HFF-Myc (cell line): ENCODE measurements around the gene S100A4.
A peak's percentile ranks its signal among the peaks of the same experiment; 100 is the strongest.

Source experiments
- DNase-seq: peaks from one replicate; pipeline ENCODE4 v3.0.0-alpha.2; 2011; ENCODE audit warnings: low read depth; ENCODE audit errors: extremely low read depth
- H3K4me3 ChIP-seq: replicated peaks from 2 replicates; pipeline ENCODE4 v1.5.1; 2011; ENCODE audit warnings: low read depth, mild to moderate bottlenecking, control low read depth, low read length
- TF ChIP-seq, protein P1 (sequence below): IDR thresholded peaks from 2 replicates; pipeline ENCODE4 v1.5.1; 2012; ENCODE audit warnings: mild to moderate bottlenecking, low read depth, low read length, control low read depth; ENCODE audit errors: missing control alignments

S100A4 gene

GRCh38 chr1:153573351-153573750, 27.7 kb upstream of the S100A4 start:
- no peak for DNase-seq
- no peak overlapping the region for H3K4me3 ChIP-seq
- TF ChIP-seq, protein P1, sequence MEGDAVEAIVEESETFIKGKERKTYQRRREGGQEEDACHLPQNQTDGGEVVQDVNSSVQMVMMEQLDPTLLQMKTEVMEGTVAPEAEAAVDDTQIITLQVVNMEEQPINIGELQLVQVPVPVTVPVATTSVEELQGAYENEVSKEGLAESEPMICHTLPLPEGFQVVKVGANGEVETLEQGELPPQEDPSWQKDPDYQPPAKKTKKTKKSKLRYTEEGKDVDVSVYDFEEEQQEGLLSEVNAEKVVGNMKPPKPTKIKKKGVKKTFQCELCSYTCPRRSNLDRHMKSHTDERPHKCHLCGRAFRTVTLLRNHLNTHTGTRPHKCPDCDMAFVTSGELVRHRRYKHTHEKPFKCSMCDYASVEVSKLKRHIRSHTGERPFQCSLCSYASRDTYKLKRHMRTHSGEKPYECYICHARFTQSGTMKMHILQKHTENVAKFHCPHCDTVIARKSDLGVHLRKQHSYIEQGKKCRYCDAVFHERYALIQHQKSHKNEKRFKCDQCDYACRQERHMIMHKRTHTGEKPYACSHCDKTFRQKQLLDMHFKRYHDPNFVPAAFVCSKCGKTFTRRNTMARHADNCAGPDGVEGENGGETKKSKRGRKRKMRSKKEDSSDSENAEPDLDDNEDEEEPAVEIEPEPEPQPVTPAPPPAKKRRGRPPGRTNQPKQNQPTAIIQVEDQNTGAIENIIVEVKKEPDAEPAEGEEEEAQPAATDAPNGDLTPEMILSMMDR, result no peak

- H3K4me3 ChIP-seq, result no peak overlapping the region
- TF ChIP-seq, protein P1, result peak; percentile 95
- DNase-seq, result peak; percentile 68
These were observed 27.0 kb upstream of the S100A4 start for GRCh38 chr1:153572569-153573015.

DNA sequence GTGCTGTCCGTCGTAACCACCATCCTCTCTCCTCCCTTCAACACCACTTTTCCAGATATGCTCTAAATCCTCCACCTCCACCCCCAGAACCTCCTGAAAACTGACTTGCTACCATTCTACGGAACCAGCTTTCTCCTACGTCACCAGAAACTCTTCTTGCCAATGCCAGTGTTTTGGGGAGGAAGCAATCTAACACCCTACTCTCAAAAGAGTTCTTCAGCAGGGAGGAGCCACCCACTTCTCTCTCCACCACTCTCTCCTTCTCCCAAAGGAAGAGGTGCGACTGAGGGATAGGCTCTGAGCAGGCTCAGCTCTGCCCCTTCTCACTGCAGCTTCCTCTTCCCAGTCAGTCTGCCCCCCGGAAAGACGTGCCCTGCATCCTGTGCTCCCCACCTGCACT, 26.1 kb upstream of the S100A4 start:
- DNase-seq, result no peak
- TF ChIP-seq, protein P1, result no peak
- no peak overlapping the region for H3K4me3 ChIP-seq

- H3K4me3 ChIP-seq, result no peak overlapping the region
- TF ChIP-seq, protein P1, result no peak
- DNase-seq, result no peak
These were observed 25.3 kb upstream of the S100A4 start for GRCh38 chr1:153570874-153571273.

DNA sequence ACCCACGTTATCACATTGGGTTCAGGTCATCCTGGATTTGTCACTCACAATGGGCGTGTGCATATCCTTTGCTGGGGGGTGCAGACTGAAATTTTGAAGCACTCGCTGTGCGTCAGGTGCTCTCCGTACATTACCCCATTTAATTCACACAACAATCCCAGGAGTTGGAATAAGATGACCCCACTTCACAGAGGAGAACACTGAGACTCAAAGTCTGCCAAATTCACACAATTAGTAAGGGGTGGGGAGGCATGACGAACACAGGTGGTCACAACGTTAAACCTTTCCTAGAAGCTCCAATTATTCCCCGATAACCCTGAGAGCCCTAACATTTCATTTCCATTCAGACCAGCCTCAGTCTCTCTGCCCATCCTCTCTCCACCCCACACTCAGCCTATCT, 23.9 kb upstream of the S100A4 start:
- H3K4me3 ChIP-seq, result no peak overlapping the region
- DNase-seq, result no peak
- TF ChIP-seq, protein P1, result no peak

- TF ChIP-seq, protein P1, result peak; percentile 99
- peak; percentile 82 for DNase-seq
- 0 out of 2 replicates have a peak overlapping the region, but pooled peaks have one; percentile 8 for H3K4me3 ChIP-seq
These were observed 22.9 kb upstream of the S100A4 start for GRCh38 chr1:153568367-153569099.
